GM10248 (cell line): ENCODE measurements around the gene ELAC2.

Experiments used
- CTCF ChIA-PET: fragments of 300-600 bp; sonication (Branson Sonifier 250); formaldehyde crosslinking; extraction: SDS; loops from one replicate; lab custom pipeline; 2021; ENCODE audit warnings: antibody characterized with exemption; lab: Yijun Ruan, JAX
- POLR2A ChIA-PET: fragments of 350-650 bp; sonication (Branson Sonifier 250); formaldehyde crosslinking; extraction: SDS; loops from one replicate; lab custom pipeline; 2020; ENCODE audit warnings: antibody characterized with exemption; lab: Yijun Ruan, JAX
- DNase-seq: peaks from one replicate; pipeline ENCODE4 v3.0.0; 2012; ENCODE audit errors: extremely low spot score
- CTCF ChIP-seq: IDR thresholded peaks from 2 replicates; pipeline ENCODE4 v1.5.1; 2012; ENCODE audit warnings: mild to moderate bottlenecking, low read depth; ENCODE audit errors: extremely low read depth, missing control alignments, control extremely low read depth

The ELAC2 gene

GRCh38 chr17:12959441-12959840 lies 58.4 kb downstream of the ELAC2 start:
- no peak for TF ChIP-seq CTCF
- CTCF ChIA-PET: no interaction called here
- no peak for DNase-seq
- POLR2A ChIA-PET: no interaction called here

GRCh38 chr17:12958786-12959185 lies 59.0 kb downstream of the ELAC2 start:
- TF ChIP-seq CTCF: no peak
- POLR2A ChIA-PET: no interaction called here
- no peak for DNase-seq
- CTCF ChIA-PET: interaction anchor here (1.3 kb wide), 1 partner anchor 42 kb away, joined by 3 read pairs; no protein-coding TSS in a partner anchor

GRCh38 chr17:12955521-12955920 lies 62.3 kb downstream of the ELAC2 start:
- DNase-seq: no peak
- ChIA-PET CTCF (no interaction called here), POLR2A (no interaction called here)
- no peak for TF ChIP-seq CTCF

- DNase-seq: no peak
- ChIA-PET POLR2A (no interaction called here), CTCF (interaction anchor here (1.4 kb wide), 1 partner anchor 15 kb away, joined by 3 read pairs; no protein-coding TSS in a partner anchor)
- no peak for TF ChIP-seq CTCF
Measured at GRCh38 chr17:12953156-12953555, 64.7 kb downstream of the ELAC2 start.

- DNase-seq: no peak
- POLR2A ChIA-PET: no interaction called here
- no peak for TF ChIP-seq CTCF
- CTCF ChIA-PET: interaction anchor here (0.9 to 1.4 kb wide), 4 partner anchors 9 to 51 kb away, joined by 3 to 5 read pairs (median 3); no protein-coding TSS in a partner anchor
Measured at GRCh38 chr17:12952012-12952411, 65.8 kb downstream of the ELAC2 start.

- ChIA-PET CTCF (interaction anchor here (1.1 kb wide), 1 partner anchor 30 kb away, joined by 3 read pairs; no protein-coding TSS in a partner anchor), POLR2A (no interaction called here)
- no peak for DNase-seq
- no peak for TF ChIP-seq CTCF
Measured at GRCh38 chr17:12947047-12947446, 70.8 kb downstream of the ELAC2 start.
